ENCODE results near the gene CAMK1.

Gene CAMK1

DNA sequence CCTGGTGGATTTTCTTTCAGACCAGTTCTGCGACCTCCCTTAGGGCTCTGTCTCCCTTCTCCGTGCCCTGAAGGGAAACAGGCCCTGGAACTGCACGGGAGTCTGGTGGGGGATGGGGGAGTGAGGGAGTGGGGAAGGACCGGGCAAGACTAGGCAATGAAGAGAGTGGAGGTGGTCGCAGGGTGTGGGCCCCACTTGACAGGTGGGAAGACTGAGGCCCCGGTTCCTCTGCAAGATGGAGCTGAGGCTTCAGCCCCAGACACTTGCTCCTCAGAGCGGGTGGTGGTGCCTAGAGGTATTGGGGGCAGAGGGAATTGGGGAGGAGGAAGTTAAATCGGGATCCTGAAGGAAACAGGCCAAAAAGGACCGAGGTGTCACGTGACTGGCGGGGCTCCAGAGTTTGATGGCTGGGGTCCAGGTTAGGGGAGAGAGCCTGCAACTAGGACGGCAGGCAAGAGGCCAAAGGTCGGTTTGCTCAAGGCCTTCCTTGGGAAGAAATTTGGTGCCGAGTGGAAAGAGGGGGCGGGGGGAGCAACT lies 597 bp upstream of the CAMK1 start:
- DNase-seq, result no peak

DNA sequence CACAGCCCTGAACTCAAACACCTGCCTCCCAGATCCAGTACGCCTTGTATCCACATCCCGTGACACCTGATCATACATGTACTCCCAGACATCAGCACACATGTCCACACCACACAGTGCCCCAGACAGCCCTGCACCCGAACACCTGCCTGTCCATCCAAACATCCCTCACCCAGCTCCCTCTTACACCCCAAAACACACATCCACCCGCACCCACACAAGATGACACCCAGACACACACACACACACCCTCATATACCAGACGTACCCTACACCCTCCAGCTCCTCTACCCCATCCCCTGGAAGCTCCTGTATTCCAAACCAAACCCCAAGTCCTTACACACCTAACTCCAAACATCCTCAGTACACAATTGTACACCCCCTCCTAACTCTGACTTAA lies 735 bp downstream of the CAMK1 start:
- no peak for DNase-seq

DNA sequence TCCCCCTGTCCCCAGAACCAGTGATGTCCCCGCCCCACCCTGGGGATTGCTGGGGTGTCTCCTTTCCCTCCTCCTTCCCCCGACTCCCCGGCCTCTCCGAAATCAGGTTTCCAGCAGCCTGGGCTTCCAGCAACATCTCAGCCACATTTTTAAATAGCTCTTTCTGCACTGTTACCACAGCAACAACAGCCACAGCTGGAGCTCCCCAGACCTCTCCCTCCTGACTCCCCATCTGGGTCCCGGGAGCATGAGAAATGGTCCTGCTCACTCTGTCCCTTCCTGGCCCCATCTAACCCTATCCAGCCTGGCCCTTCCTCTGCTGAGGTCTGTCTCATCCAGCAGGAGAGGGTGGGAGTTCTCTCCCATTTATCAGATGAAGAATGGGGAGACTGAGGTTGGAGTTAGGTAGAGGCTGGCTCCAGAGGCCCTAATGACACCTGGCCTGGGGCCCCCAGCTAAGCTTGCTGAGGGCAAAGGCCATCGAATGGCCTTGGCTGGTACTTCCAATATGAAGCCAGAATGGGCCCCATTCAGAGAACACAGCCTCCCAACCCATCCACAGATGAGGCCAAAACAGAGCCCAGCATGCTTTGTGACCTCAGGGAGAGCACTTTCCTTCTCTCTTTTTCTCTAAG lies 1.5 kb downstream of the CAMK1 start:
- no peak for DNase-seq

DNA sequence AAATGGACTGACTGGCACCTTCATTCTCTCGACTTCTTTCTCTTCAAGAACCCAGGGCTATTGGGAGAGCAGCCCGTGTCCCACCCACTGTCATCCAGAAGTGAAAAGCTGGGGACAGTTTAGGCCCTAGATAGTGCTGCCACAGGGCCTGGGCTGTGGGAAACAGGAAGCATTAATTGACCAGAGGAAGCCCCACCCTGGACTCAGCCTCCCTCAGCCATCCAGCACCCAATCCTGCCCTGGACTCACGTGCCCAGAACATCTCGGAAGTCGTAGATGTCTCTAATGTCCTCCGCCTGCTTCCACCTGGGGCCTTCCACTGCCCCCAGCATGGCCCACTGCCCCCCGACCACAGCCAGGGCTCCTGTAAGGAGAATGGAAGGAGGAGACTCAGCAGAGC lies 2.3 kb downstream of the CAMK1 start:
- DNase-seq, result peak in 1 of 2 donors; percentile 26

DNA sequence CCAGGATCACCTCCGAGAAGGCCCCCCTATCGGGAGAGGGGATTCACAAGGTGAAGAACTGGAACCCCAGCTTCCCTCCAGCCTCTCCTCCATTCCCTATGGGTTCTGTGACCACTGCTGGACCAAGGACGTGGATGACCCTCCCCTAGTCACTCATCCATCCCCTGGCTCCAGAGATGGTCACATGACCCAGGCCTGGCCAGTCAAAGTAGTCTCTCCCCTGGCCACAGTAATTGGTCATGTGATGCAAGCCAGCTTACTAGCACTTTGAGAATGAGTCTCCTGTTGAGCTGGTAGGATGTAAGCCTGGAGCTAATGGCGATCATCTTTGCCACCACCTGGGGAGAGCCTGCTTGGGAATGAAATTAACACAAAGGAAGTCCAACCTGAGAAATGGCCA lies 3.9 kb downstream of the CAMK1 start:
- no peak for DNase-seq

DNA sequence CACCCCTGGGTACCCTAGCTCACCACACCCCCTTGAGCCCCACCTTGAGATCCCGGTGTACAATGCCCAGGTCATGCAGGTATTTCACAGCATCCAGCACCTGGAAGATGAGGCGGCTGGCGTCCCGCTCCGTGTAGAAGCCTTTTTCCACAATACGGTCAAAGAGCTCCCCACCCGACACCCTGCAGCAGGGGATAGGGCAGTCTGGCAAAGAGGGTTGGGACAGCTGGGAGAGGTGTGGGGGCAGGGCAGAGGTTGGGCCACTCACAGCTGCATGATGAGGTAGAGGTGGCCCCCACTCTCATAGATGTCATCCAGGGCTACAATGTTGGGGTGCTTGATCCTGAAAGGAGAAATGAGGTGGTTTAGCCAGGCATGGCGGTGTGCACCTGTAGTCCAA lies 6.9 kb downstream of the CAMK1 start:
- DNase-seq, result no peak

DNA sequence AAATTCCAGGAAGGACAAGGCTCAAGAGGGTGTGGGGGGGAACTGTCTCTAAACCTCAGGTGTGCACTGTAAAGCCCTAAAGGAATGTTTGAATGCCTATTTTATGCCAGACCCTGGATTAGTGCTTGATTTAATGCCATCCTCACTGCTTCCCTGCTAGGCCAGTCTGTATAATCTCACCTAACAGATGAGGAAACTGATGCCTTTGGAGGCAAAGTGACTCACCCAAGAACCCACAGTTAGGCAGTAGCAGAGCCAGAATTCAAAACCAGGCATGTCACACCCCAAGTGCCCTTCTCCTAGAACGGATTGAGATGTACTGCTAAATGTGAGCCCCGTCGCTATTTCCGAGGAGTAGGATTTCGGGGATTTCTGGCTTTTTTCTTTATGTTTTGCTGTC lies 7.8 kb downstream of the CAMK1 start:
- DNase-seq, result no peak

DNA sequence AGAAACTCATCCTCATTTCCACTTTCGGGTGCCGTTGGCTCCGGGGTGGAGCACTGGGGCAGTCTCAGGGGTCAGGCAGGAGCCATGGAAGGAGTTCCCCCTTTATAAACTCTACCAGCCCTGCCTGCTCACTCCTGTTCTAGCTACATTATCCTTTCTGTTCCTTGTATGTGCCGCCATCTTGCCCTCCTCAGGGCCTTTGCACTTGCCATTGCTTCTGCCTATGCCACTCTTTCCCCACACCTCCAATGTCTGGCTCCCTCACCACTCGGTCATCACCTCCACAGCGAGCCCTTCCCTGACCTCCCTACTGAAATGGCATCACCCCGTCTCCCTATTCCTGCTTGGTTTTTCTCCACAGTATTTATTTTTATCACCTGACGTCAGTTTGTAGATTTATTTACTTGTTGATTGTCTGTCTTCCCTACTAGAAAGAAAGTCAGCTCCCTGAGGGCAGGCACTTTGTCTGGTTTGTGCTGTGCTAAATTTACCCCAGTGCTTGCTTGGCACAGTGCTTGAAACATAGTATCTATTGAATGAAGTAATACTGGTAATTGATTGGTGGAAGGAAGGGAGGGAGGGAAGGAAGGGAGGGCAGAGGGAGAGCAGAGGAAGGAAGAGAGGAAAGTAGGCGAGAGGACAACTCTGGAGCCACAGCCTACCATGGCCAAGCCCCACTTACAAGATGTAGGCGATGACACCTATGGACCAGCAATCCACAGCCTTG lies 8.8 kb downstream of the CAMK1 start:
- DNase-seq, result no peak

DNA sequence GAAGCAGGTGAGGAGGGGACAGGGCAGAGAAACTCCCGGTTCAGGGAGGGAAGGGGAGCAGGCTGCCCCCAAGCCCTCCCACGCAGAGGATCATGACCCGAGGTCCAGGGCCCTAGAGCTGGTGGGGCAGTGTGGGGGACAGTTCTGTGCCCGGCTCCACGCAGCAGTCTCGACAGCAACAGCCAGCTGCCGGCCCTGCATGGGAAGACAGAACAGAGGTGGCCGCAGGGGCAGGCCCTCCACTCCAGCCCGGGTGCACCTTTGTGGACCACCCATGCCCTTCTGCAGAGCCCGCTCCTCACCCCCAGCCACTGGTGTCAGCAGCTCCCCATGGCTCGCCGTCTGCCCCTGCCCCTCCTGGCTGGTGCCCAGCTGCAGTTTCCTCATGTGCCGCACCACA lies 12.3 kb downstream of the CAMK1 start:
- DNase-seq, result no peak

DNA sequence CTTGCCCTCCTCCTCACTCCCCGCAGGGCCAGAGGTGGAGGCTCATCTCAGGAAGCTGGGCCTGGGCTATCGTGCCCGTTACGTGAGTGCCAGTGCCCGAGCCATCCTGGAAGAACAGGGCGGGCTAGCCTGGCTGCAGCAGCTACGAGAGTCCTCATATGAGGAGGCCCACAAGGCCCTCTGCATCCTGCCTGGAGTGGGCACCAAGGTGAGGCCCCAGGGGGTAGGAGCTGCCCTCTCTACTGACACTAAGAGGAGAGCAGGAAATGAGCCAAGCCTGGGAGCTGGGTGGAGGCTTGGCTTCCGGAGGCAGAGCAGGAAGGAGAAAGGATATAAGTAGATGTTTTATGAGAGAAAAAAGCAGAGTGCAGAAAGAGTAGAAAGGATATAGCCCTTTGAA lies 15.1 kb downstream of the CAMK1 start:
- no peak for DNase-seq

DNA sequence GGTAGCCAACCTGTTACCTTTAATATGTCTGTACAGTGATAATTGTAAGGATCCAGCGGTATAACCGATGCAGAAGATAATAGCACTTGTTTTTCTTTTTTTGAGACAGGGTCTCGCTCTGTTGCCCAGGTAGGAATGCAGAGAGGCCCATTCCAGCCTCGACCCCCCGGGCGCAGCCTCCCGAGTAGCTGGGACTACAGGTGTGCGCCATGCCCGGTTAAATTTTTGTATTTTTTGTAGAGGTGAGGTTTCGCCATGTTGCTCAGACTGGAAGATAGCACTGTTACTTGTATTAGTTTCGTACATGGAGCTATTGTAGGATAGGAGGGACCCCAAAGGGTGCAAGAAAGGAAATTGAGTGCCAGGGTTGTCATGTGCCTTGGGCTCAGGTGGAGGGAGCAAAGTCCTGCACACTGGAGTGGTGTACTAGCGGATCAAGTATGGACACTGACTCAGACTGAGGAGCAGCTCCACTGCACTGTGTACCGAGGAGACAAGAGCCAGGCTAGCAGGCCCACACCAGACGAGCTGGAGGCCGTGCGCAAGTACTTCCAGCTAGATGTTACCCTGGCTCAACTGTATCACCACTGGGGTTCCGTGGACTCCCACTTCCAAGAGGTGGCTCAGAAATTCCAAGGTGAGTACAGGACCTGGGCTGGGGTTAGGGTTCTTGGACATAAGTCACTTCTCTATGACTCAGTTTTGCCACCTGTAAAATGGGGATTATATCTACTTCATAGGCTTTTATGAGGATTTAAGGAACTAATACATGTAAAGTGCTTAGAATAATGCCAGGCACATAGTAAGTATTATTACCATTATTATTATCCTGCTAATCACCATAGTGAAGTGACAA lies 19.0 kb downstream of the CAMK1 start:
- DNase-seq, result no peak

DNA sequence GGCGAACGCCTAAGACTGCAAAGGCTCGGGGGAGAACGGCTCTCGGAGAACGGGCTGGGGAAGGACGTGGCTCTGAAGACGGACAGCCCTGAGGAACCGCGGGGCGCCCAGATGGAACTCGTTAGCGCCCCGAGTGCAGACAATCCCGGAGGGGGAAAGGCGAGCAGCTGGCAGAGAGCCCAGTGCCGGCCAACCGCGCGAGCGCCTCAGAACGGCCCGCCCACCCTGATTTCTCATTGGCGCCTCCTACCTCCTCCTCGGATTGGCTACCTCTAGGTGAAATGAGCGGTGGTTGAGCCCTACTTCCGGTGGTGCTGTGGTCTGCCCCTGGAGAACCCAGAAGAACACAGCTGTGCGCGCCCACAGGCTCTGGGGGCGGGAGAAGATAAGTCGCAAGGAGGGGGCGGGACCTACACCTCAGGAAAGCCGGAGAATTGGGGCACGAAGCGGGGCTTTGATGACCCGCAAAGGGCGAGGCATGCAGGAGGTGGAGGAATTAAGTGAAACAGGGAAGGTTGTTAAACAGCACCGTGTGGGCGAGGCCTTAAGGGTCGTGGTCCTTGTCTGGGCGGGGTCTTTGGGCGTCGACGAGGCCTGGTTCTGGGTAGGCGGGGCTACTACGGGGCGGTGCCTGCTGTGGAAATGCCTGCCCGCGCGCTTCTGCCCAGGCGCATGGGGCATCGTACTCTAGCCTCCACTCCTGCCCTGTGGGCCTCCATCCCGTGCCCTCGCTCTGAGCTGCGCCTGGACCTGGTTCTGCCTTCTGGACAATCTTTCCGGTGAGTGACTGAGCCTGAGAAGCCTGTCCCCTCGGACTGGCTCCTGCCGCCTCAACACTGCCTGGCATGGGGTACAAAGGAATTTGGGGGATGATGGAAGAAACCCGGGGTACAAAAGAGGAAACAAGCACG lies 19.8 kb downstream of the CAMK1 start, which contains the start of gene OGG1:
Gene OGG1, plus strand, starts transcription at position 308 of the 911 bp plus-strand sequence. Its CDS starts 335 bp downstream, at position 643.
- peak; percentile 97 for DNase-seq

DNA sequence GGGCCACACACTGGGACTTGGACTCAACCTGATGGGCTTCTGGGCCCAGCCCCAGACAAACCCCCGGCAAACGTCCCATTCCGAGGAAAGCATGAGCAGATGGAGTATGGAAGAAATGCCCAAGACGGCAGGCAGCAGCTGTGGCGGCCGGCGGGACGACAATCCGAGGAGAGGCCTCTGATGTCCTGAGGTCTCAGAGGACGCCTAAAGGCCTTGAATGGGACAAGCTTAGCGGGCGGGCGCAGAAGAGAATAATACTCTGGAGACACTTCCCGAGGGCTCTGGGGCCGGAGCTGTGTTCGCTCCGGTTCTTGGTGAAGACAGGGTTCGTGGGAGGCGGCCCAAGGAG lies 20.5 kb downstream of the CAMK1 start:
- no peak for DNase-seq

DNA sequence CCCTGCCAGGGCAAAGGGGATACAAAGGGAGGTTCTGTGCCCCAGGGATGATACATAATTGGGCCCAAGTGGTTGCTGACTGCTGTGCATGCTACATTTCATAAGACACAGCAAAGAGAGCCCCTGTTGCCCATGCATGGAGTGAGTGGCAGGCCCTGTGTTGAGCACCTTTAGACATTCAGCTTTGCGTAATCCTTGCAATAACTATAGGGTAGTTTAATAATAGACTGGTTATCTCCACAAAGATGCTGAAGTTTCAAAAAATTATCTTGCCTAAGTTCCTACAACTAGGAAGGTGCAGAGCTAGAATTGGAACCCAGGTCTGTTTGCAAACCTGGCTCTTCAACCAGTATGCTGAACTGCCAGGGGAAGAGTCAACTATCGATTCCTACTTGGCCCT lies 21.7 kb downstream of the CAMK1 start:
- no peak for DNase-seq

DNA sequence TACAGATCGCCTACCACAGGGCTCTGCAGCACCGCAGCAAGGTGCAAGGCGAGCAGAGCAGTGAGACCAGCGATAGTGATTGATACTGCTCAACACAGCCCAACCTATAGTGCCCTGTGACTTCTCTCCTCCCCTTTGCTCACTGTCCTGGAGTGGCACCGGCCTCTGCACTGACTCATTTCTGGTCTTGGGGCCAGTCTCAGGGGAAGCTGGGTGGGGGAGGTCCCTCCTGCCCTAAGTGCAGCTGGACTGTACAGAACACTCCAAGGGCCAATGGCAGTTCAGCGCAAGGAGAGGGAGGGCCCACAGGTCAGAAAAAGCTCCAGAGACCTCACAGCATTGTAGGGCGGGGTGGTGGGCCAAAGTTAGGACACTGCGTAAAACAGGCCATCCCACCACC lies 22.5 kb downstream of the CAMK1 start:
- no peak for DNase-seq

DNA sequence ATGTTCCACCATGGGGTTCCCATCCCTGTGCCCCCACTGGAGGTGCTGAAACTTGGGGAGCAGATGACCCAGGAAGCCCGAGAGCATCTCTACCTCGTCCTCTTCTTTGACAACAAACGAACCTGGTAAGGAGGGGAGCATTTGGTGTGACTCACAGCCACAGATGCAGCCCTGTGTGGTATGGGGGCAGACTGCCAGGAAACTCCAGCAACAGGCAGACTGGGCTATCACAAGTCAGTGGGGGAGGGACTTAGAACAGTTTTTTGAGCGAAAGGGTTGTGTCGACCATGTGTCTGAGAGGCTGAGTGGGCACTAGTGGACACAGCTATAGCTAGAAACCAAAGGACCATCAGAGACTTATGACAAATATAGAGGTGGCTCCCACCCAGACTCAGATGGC lies 23.4 kb downstream of the CAMK1 start:
- DNase-seq, result no peak

DNA sequence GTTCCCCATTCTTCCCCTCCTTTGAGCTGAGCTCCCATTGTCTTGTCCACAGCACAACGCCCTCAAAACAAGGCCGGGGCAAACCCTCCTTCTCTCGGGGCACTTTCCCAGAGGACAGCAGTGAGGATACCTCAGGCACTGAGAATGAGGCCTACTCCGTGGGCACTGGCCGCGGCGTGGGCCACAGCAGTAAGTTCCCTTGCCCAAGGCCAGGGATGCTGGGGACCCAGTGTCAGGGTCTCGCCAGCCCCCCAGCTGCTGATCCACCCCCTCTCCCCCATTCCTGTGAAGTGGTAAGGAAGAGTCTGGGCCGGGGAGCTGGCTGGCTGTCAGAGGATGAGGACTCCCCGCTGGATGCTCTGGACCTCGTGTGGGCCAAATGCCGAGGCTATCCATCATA lies 24.2 kb downstream of the CAMK1 start:
- DNase-seq, result no peak

DNA sequence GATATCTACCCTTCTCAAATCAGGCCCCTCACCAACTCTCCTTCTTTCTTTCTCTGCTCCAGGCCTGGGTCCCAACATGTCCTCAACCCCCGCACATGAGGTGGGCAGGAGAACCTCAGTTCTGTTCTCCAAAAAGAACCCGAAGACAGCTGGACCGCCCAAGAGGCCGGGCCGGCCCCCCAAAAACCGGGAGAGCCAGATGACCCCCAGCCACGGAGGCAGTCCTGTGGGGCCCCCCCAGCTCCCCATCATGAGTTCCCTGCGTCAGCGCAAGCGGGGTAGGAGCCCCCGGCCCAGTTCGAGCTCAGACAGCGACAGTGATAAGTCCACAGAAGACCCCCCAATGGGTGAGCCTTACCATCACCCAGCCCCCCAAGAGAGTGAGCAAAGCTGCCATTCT lies 25.6 kb downstream of the CAMK1 start:
- DNase-seq, result no peak

DNA sequence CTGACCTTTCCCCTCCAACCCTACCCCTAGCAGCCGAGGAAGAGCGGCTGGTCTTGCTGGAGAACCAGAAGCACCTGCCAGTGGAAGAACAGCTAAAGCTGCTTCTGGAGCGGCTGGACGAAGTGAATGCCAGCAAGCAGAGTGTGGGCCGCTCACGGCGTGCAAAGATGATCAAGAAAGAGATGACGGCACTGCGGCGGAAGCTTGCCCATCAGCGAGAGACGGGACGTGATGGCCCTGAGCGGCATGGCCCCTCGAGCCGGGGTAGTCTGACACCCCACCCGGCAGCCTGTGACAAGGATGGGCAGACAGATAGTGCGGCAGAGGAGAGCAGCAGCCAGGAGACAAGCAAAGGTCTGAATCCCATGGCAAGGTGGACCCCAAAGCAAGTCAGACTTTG lies 26.2 kb downstream of the CAMK1 start:
- no peak for DNase-seq

DNA sequence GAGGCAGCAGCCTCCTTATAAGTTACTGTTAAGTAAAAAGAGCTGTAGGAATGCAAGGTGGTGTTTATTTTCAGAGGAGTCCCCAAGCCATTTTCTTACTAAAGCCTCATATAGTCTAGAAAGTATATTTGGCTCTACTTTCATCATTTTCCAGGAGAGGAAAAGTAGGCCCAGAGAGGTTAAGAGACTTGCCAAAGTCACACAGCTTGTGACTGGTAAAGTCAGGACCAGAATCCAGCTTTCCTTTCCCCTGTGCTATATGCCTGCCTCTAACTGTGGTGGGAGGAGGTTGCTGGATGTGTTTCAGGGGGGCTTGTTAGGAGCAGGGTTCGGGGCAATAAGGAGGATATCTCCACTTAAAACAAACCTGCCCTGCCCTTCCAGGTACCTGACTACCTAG lies 27.2 kb downstream of the CAMK1 start:
- no peak for DNase-seq

DNA sequence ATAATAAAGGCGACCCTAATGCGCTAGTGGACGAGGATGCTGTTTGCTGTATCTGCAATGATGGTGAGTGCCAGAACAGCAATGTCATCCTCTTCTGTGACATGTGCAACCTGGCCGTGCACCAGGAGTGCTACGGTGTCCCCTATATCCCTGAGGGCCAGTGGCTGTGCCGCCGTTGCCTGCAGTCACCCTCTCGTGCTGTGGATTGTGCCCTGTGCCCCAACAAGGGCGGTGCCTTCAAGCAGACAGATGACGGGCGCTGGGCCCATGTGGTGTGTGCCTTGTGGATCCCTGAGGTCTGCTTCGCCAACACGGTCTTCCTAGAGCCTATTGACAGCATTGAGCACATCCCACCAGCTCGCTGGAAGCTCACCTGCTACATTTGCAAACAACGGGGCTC lies 30.6 kb downstream of the CAMK1 start:
- no peak for DNase-seq

DNA sequence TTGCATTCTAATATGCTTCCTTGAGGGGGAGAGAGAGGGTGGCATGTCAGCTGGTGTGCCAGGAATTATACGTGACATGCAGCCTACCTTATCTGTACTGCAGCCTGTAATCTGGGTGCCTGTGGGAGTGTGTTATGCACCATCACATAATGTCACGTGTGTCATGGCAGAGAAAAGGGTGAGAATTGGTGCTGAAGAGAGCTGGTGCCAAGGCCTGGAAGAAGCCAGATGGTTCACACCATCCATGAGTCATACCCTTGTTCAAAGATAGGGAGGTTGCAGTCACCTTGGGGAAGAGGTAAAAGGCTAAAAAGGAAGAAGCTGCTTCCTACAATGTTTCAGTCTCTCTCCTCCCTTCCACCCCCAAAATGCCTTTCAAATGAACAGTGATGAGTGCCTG lies 32.9 kb downstream of the CAMK1 start:
- no peak for DNase-seq

DNA sequence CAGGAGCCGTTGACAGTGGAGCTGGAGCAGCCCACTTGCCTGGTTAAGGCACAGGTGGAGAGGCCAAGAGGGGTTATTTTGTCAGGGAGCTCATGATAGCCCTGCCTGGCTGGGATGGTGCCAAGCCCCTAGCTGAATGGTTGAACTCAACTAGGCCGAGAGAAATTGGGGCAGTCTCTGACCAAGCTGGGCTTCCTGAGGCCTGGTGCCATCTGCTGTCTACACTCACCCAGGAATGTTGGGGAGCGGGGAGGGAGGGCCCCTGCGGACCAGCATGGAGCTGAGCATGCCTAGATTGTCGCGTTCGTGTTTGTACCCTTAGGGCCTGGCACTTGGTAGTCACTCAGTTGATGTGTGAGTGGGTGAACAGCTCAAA lies 37.0 kb downstream of the CAMK1 start:
- no peak for DNase-seq

Data from CD4-positive, alpha-beta T cell treated with Interleukin-4 for 1 hour (primary cell).